ENCODE results near the gene GRB14. TPM values are rescaled to one million over a fixed set of nuclear protein-coding genes. Genes with fewer than 3 reads are reported as not detected.
"Not testable (repeated sequence)": the region's sequence is repeated elsewhere in the genome, so short reads cannot be mapped to it uniquely, and the experiment has no call there.

GRB14 gene
- total RNA-seq, 1 donor = 6.9 TPM

- DNase-seq (ENCODE audit: low read depth) = peak; percentile 83
Observed at GRCh38 chr2:164495491-164496223, 125.6 kb downstream of the GRB14 start.

GRCh38 chr2:164485541-164485940 lies 135.7 kb downstream of the GRB14 start:
- no peak overlapping the region for H3K4me3 ChIP-seq (ENCODE audit: low read depth, low read length)
- DNase-seq (ENCODE audit: low read depth) = peak; percentile 58
- no peak for TF ChIP-seq CTCF (IDR thresholded peaks at IDR 0.05; ENCODE audit: insufficient read depth, low read length)

More at GRCh38 chr2:164495491-164496223, 125.6 kb downstream of the GRB14 start:
- no peak overlapping the region for H3K4me3 ChIP-seq (ENCODE audit: low read depth, low read length)
- peak; percentile 74 for TF ChIP-seq CTCF (IDR thresholded peaks at IDR 0.05; ENCODE audit: insufficient read depth, low read length)

- peak; percentile 63 for DNase-seq (ENCODE audit: low read depth)
- no peak overlapping the region for H3K4me3 ChIP-seq (ENCODE audit: low read depth, low read length)
- peak; percentile 41 for TF ChIP-seq CTCF (IDR thresholded peaks at IDR 0.05; ENCODE audit: insufficient read depth, low read length)
Observed at GRCh38 chr2:164479460-164479859, 141.8 kb downstream of the GRB14 start.

- DNase-seq (ENCODE audit: low read depth) = no peak
- no peak overlapping the region for H3K4me3 ChIP-seq (ENCODE audit: low read depth, low read length)
- TF ChIP-seq CTCF (IDR thresholded peaks at IDR 0.05; ENCODE audit: insufficient read depth, low read length) = no peak
Observed at GRCh38 chr2:164478205-164478604, 143.1 kb downstream of the GRB14 start.

- no peak overlapping the region for H3K4me3 ChIP-seq (ENCODE audit: low read depth, low read length)
- DNase-seq (ENCODE audit: low read depth) = no peak
- TF ChIP-seq CTCF (IDR thresholded peaks at IDR 0.05; ENCODE audit: insufficient read depth, low read length) = no peak
Observed at GRCh38 chr2:164474873-164475272, 146.4 kb downstream of the GRB14 start.

GRCh38 chr2:164473021-164473420 lies 148.3 kb downstream of the GRB14 start:
- no peak for TF ChIP-seq CTCF (IDR thresholded peaks at IDR 0.05; ENCODE audit: insufficient read depth, low read length)
- DNase-seq (ENCODE audit: low read depth) = no peak
- H3K4me3 ChIP-seq (ENCODE audit: low read depth, low read length) = no peak overlapping the region

GRCh38 chr2:164465047-164465446 lies 156.2 kb downstream of the GRB14 start:
- not testable (repeated sequence) for H3K4me3 ChIP-seq (ENCODE audit: low read depth, low read length); DNase-seq (ENCODE audit: low read depth)
